Activated naive CD4-positive, alpha-beta T cell treated with Interleukin-2 at 50 U/mL for 16 hours (primary cell): Measurements from ENCODE around the gene VWA3B.
"Not testable (repeated sequence)": the region's sequence is repeated elsewhere in the genome, so short reads cannot be mapped to it uniquely, and the experiment has no call there.

Experiments
- DNase-seq: peaks from one replicate; pipeline ENCODE4 v3.0.0-alpha.2; 2020

Gene VWA3B

GRCh38 chr2:98134172-98135005 lies 47.4 kb downstream of the VWA3B start:
- DNase-seq: peak; percentile 27

- no peak for DNase-seq
Measured at GRCh38 chr2:98137196-98137595, 50.2 kb downstream of the VWA3B start.

- DNase-seq: not testable (repeated sequence)
Measured at GRCh38 chr2:98138978-98139377, 52.0 kb downstream of the VWA3B start.

- DNase-seq: no peak
Measured at GRCh38 chr2:98140210-98140609, 53.2 kb downstream of the VWA3B start.

- DNase-seq: no peak
Measured at GRCh38 chr2:98142106-98142791, 55.3 kb downstream of the VWA3B start.

GRCh38 chr2:98145070-98145469 lies 58.1 kb downstream of the VWA3B start:
- DNase-seq: no peak

- DNase-seq: not testable (repeated sequence)
Measured at GRCh38 chr2:98147900-98148299, 60.9 kb downstream of the VWA3B start.

GRCh38 chr2:98148595-98149332 lies 61.8 kb downstream of the VWA3B start:
- DNase-seq: no peak

GRCh38 chr2:98149333-98149697 lies 62.3 kb downstream of the VWA3B start:
- no peak for DNase-seq

- no peak for DNase-seq
Measured at GRCh38 chr2:98153481-98153880, 66.5 kb downstream of the VWA3B start.

- no peak for DNase-seq
Measured at GRCh38 chr2:98155291-98155690, 68.3 kb downstream of the VWA3B start.

- no peak for DNase-seq
Measured at GRCh38 chr2:98155716-98156115, 68.7 kb downstream of the VWA3B start.

- DNase-seq: no peak
Measured at GRCh38 chr2:98156304-98156703, 69.3 kb downstream of the VWA3B start.

GRCh38 chr2:98157557-98157956 lies 70.6 kb downstream of the VWA3B start:
- DNase-seq: no peak

GRCh38 chr2:98158305-98158704 lies 71.3 kb downstream of the VWA3B start:
- no peak for DNase-seq

GRCh38 chr2:98160554-98160953 lies 73.6 kb downstream of the VWA3B start:
- no peak for DNase-seq

GRCh38 chr2:98161186-98161585 lies 74.2 kb downstream of the VWA3B start:
- DNase-seq: no peak

- DNase-seq: no peak
Measured at GRCh38 chr2:98164256-98164655, 77.3 kb downstream of the VWA3B start.

- no peak for DNase-seq
Measured at GRCh38 chr2:98165516-98166071, 78.6 kb downstream of the VWA3B start.

- DNase-seq: no peak
Measured at GRCh38 chr2:98167916-98168315, 80.9 kb downstream of the VWA3B start.

GRCh38 chr2:98170076-98170475 lies 83.1 kb downstream of the VWA3B start:
- DNase-seq: no peak

GRCh38 chr2:98172150-98172765 lies 85.3 kb downstream of the VWA3B start:
- no peak for DNase-seq

- no peak for DNase-seq
Measured at GRCh38 chr2:98172951-98173350, 86.0 kb downstream of the VWA3B start.
